Activated CD8-positive, alpha-beta T cell treated with anti-CD3 and anti-CD28 coated beads for 36 hours (primary cell): Measurements from ENCODE around the gene REEP2. TPM values are rescaled to one million over a fixed set of nuclear protein-coding genes. Genes with fewer than 3 reads are reported as not detected.

Source experiments
- ATAC-seq: fragments of 200-7000 bp; cut with Tn5 transposase; one replicate; pipeline ENCODE4 v1.10.0; 2021; ENCODE audit warnings: mild to moderate bottlenecking, moderate library complexity
- CTCF ChIA-PET: fragments of 350-600 bp; sonication (Branson Sonifier 250); formaldehyde crosslinking; loops from one replicate; lab custom pipeline; 2021; ENCODE audit warnings: antibody characterized with exemption; lab: Charles Lee
- POLR2A ChIA-PET: fragments of 350-600 bp; sonication (Branson Sonifier 250); formaldehyde crosslinking; loops from one replicate; lab custom pipeline; 2021; ENCODE audit warnings: antibody characterized with exemption; lab: Charles Lee
- DNase-seq: peaks from one replicate; pipeline ENCODE4 v3.0.0-alpha.2; 2020
- H3K27ac Mint-ChIP-seq: one replicate; pipeline ENCODE4 v1.8.0; 2021; ENCODE audit warnings: mild to moderate bottlenecking, mixed read lengths
- H3K27me3 Mint-ChIP-seq: one replicate; pipeline ENCODE4 v1.8.0; 2021; ENCODE audit warnings: mixed read lengths
- H3K36me3 Mint-ChIP-seq: one replicate; pipeline ENCODE4 v1.8.0; 2021; ENCODE audit warnings: low read depth, mixed read lengths
- H3K4me1 Mint-ChIP-seq: one replicate; pipeline ENCODE4 v1.8.0; 2021; ENCODE audit warnings: low read depth, mixed read lengths
- H3K4me3 Mint-ChIP-seq: one replicate; pipeline ENCODE4 v1.8.0; 2021; ENCODE audit warnings: mild to moderate bottlenecking, moderate library complexity, mixed read lengths
- H3K9me3 Mint-ChIP-seq: one replicate; pipeline ENCODE4 v1.8.0; 2021; ENCODE audit warnings: mixed read lengths
- CTCF ChIP-seq: fragments of 200-600 bp; IDR thresholded peaks from one replicate; pipeline ENCODE4 v1.8.0; 2022; ENCODE audit warnings: antibody characterized with exemption, mild to moderate bottlenecking
- intact Hi-C: fragments of 100-400 bp; cut with micrococcal nuclease; formaldehyde crosslinking; loops from one replicate; pipeline ENCODE4 v1.10.0; 2022
- total RNA-seq, 2 experiments: library from RNA; stranded (reverse); gene quantifications; one replicate each; pipeline ENCODE4 v1.2.3, GENCODE V29; 2021

REEP2 gene
- total RNA-seq, 2 experiments from 2014 or later: 2.9 to 3.1 TPM

GRCh38 chr5:138453590-138453989 lies 14.7 kb downstream of the REEP2 start:
- Mint-ChIP-seq H3K4me1 (peaks cover 15% of the 10 kb centered on the region), H3K4me3 (no peak overlapping the region), H3K36me3 (no peaks in the 10 kb centered on the region), H3K27me3 (no peaks in the 10 kb centered on the region), H3K27ac (no peak overlapping the region), H3K9me3 (no peaks in the 10 kb centered on the region)
- ATAC-seq (no peak), DNase-seq (no peak)
- POLR2A ChIA-PET: no interaction called here
- CTCF ChIA-PET: interaction anchor here (5.7 kb wide), 1 partner anchor 19 kb away, joined by 38 read pairs; no protein-coding TSS in a partner anchor
- no peak for TF ChIP-seq CTCF
- intact Hi-C loops: no loop called here

GRCh38 chr5:138454121-138454520 lies 15.3 kb downstream of the REEP2 start:
- no peak for TF ChIP-seq CTCF
- Mint-ChIP-seq H3K4me3 (no peak overlapping the region), H3K4me1 (peaks cover 21% of the 10 kb centered on the region), H3K36me3 (no peaks in the 10 kb centered on the region), H3K9me3 (no peaks in the 10 kb centered on the region), H3K27ac (no peak overlapping the region), H3K27me3 (no peaks in the 10 kb centered on the region)
- ChIA-PET POLR2A (interaction anchor here (0.8 to 1.7 kb wide), 2 partner anchors 11 to 90 kb away, joined by 3 read pairs; partner anchors contain the start of genes EGR1 and ETF1), CTCF (interaction anchor here (2.0 kb wide), 2 partner anchors 11 to 49 kb away, joined by 11 to 13 read pairs; partner anchors contain the start of gene EGR1)
- ATAC-seq (no peak), DNase-seq (no peak)
- intact Hi-C loops: no loop called here

DNA sequence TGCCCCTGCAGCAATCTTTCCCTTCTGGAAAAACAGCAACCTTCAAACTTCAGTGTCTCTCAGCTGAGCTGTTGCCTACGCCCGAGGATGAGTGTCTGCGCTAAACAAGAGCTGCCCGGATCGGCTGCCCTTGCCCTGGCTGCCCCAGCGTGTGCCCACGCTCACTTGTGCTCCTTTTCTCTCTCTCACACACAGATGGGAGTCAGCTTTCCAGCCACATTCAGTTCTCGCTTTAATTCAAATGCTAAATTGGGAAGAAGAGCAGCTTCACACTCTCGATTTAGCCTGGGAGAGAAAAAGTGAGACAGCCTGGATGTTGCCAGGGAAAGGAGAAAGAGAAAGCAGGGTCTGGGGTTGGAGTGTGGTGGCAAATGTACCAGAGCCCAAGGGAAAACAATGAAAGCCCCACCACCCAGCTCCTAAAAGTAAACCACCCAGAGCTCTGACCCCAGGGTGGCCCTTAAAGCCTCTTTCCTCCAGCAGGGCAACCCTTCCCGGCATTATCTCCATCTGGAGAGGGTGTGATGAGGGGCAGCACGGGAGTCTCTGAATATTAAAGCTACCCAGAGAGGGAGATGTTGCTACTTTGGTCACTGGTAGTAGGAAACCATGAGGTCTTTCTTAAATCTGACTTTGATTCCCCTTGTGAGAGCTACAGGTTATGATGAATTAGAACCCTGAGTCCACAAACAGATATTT lies 16.5 kb downstream of the REEP2 start:
- H3K36me3 Mint-ChIP-seq: no peaks in the 10 kb centered on the region
- no peaks in the 10 kb centered on the region for H3K9me3 Mint-ChIP-seq
- intact Hi-C loops: no loop called here
- TF ChIP-seq CTCF: no peak
- H3K4me1 Mint-ChIP-seq: peaks cover 28% of the 10 kb centered on the region
- DNase-seq (no peak), ATAC-seq (no peak)
- H3K4me3 Mint-ChIP-seq: no peak overlapping the region
- peak overlapping the region; percentile 40 for H3K27ac Mint-ChIP-seq
- no peaks in the 10 kb centered on the region for H3K27me3 Mint-ChIP-seq
- CTCF ChIA-PET: interaction anchor here (0.8 to 2.0 kb wide), 5 partner anchors 10 to 276 kb away, joined by 3 to 13 read pairs (median 4); partner anchors contain the start of gene EGR1
- POLR2A ChIA-PET: interaction anchor here (0.8 to 1.7 kb wide), 2 partner anchors 88 to 121 kb away, joined by 3 read pairs; partner anchors contain the start of gene ETF1

DNA sequence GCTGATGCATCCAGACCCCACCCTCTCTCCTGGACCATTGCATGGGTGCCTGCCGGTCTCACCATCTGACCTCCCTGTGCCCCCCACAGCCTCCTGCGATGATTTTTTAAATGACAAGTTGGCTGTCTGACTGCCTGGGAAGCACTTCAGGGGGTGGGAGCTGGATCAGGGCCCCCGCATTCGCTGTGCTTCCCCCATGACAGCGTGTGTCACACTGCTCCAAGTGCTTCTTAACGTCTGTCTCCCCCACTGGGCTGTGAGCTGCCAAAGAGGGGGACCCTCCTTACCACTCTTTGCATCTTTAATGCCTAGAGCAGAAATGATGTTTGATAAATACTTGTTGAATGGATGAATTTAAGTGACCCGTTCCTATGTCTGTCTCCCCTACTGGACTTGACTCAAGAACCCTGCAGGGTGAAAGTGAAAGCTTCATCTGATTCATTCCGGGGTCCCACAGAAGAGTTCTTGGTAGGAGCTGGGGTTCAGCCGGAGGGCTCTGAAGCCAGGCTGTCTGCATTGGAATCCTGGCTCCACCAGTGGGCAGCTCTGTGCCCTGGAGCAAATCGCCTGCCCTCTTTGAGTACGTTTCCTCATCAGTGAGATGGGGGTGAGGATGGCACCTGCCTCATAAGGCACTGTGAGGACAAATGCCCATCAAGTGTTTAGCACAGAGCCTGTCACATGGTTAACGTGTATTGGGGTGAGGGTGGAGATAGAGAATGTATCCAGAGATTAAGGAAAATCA lies 18.8 kb downstream of the REEP2 start:
- Mint-ChIP-seq H3K9me3 (no peaks in the 10 kb centered on the region), H3K4me1 (peaks cover 45% of the 10 kb centered on the region), H3K36me3 (no peaks in the 10 kb centered on the region), H3K4me3 (peak overlapping the region; percentile 45), H3K27me3 (no peaks in the 10 kb centered on the region), H3K27ac (peak overlapping the region; percentile 84)
- ATAC-seq (no peak), DNase-seq (no peak)
- ChIA-PET CTCF (interaction anchor here (0.8 to 5.9 kb wide), 6 partner anchors 8 to 380 kb away, joined by 3 to 51 read pairs (median 7); partner anchors contain the start of gene KDM3B), POLR2A (interaction anchor here (1.0 to 1.9 kb wide), 4 partner anchors 9 to 118 kb away, joined by 3 to 6 read pairs (median 4); partner anchors contain the start of genes ETF1 and HSPA9)
- intact Hi-C loops: no loop called here
- no peak for TF ChIP-seq CTCF
